Upper lobe of right lung (tissue), 1 donor: ENCODE data around the gene SGMS1. TPM values are rescaled to one million over a fixed set of nuclear protein-coding genes. Genes with fewer than 3 reads are reported as not detected.

Source experiments
- ATAC-seq: fragments of 200-7000 bp; cut with Tn5 transposase; one replicate; pipeline ENCODE4 v1.9.1; 2020; ENCODE audit warnings: mild to moderate bottlenecking, moderate library complexity
- DNase-seq: peaks from one replicate; pipeline ENCODE4 v3.0.0-alpha.2; 2020
- H3K27ac ChIP-seq: fragments of 200-600 bp; one replicate; pipeline ENCODE4 v1.8.0; 2022
- H3K27me3 ChIP-seq: fragments of 200-600 bp; one replicate; pipeline ENCODE4 v1.8.0; 2022; ENCODE audit warnings: mild to moderate bottlenecking
- H3K36me3 ChIP-seq: fragments of 200-600 bp; one replicate; pipeline ENCODE4 v1.8.0; 2022
- H3K4me1 ChIP-seq: fragments of 200-600 bp; one replicate; pipeline ENCODE4 v1.8.0; 2022
- H3K4me3 ChIP-seq: fragments of 200-600 bp; one replicate; pipeline ENCODE4 v1.8.0; 2022; ENCODE audit warnings: mild to moderate bottlenecking
- H3K9me3 ChIP-seq: fragments of 200-600 bp; one replicate; pipeline ENCODE4 v1.8.0; 2022
- intact Hi-C: fragments of 100-400 bp; cut with DNase I; formaldehyde crosslinking; loops from one replicate; pipeline ENCODE4 v1.11.0; 2022
- total RNA-seq: library from RNA; stranded (reverse); fragmentation: NEBNext Ultra II Directional; extraction: Animal tissue kit (Norgen Biotek cat#: 25700); gene quantifications from one replicate; pipeline ENCODE4 v1.2.1, GENCODE V29; 2021
- TF ChIP-seq, protein P1 (sequence below): fragments of 200-600 bp; IDR thresholded peaks from one replicate; pipeline ENCODE4 v1.8.0; 2022; ENCODE audit warnings: antibody characterized with exemption
- donor health status: DM: no; HTN: yes; CAD: no; lungs with severe emphysema.

Gene SGMS1
- total RNA-seq, 1 donor from 2014 or later = 73.1 TPM

DNA sequence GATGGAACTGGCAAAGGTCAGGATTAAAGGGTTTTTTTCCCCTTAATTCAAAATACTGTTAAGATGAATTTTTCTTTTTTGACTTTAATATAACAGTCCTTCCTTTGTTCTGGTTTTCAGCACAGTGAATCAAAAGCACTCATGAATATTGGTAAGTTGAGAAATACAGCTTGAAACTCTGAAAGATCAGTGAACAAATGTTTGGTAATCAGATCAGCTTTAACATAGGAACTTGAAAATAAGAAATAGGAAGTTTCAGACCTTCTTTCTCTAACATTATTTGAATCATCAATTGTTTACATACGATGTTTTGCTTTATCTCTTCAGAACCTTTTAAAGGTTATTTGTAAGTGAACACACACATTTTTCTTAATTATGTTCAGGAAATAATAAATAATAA lies 90.5 kb downstream of the SGMS1 start:
- DNase-seq = no peak
- no peak overlapping the region for H3K4me3 ChIP-seq
- TF ChIP-seq, protein P1, sequence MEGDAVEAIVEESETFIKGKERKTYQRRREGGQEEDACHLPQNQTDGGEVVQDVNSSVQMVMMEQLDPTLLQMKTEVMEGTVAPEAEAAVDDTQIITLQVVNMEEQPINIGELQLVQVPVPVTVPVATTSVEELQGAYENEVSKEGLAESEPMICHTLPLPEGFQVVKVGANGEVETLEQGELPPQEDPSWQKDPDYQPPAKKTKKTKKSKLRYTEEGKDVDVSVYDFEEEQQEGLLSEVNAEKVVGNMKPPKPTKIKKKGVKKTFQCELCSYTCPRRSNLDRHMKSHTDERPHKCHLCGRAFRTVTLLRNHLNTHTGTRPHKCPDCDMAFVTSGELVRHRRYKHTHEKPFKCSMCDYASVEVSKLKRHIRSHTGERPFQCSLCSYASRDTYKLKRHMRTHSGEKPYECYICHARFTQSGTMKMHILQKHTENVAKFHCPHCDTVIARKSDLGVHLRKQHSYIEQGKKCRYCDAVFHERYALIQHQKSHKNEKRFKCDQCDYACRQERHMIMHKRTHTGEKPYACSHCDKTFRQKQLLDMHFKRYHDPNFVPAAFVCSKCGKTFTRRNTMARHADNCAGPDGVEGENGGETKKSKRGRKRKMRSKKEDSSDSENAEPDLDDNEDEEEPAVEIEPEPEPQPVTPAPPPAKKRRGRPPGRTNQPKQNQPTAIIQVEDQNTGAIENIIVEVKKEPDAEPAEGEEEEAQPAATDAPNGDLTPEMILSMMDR = no peak

DNA sequence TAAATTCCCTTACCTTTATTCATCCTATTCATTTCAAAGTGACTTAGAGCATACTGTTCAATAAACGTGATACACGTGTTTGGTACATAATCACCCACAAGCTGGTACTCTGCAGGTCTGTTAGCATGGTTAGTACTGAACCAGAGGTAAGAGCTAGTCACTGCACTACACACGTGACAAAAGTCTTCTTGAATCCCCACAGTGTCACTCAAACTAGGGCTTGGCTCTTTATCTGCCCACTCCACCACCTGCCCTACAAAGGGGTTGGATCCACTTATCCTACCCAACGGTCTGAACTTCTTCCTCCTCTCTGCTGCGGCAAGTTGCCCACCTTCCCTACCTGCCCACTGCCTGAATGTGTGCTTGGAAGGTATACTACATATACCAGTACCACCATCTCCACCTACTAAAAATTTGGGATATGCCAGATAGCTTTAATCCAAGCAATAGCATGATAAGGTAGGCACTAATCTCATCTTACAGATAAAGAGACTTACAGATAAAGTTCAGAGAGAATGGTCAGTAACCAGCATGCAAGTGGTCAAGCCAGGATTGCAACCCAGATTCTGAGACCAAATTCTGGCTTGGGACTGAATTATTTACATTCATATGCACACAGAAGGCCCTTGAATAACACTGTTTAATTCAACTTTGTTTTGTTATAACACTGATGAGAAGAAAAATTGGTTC lies 92.2 kb downstream of the SGMS1 start:
- Histone ChIP-seq H3K4me1 (no peaks in the 10 kb centered on the region), H3K4me3 (no peak overlapping the region), H3K9me3 (no peaks in the 10 kb centered on the region), H3K27ac (no peak overlapping the region), H3K36me3 (no peaks in the 10 kb centered on the region), H3K27me3 (no peaks in the 10 kb centered on the region)
- TF ChIP-seq, protein P1 = no peak
- DNase-seq (no peak), ATAC-seq (no peak)
- intact Hi-C loops = no loop called here

More for the DNA sequence above, 90.5 kb downstream of the SGMS1 start:
- Histone ChIP-seq H3K9me3 (no peaks in the 10 kb centered on the region), H3K27me3 (no peaks in the 10 kb centered on the region), H3K36me3 (no peaks in the 10 kb centered on the region), H3K27ac (no peak overlapping the region), H3K4me1 (no peaks in the 10 kb centered on the region)
- intact Hi-C loops = no loop called here
- ATAC-seq = no peak

DNA sequence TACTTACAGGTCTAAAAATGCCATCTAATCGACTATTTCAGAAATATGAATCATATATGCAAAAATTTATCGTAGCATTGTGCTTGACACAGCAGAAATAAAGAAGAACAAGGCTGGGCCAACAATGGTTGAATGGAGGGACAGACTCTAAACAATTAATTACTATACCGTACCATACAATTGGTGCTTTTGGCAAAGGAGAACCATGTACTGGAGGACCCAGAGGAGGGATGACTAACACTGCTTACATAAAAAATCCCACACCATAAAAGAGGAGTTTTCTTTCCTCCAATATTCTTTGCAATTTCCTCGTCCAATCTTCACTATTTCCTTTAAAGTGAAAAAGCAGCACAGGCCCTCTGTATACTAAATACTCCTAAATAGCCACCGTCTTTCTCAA lies 94.1 kb downstream of the SGMS1 start:
- H3K4me3 ChIP-seq = no peak overlapping the region
- no peak for DNase-seq
- H3K9me3 ChIP-seq = no peaks in the 10 kb centered on the region
- no peak overlapping the region for H3K27ac ChIP-seq
- intact Hi-C loops = no loop called here
- no peaks in the 10 kb centered on the region for H3K27me3 ChIP-seq
- TF ChIP-seq, protein P1 = no peak
- no peaks in the 10 kb centered on the region for H3K36me3 ChIP-seq
- no peaks in the 10 kb centered on the region for H3K4me1 ChIP-seq
- no peak for ATAC-seq

DNA sequence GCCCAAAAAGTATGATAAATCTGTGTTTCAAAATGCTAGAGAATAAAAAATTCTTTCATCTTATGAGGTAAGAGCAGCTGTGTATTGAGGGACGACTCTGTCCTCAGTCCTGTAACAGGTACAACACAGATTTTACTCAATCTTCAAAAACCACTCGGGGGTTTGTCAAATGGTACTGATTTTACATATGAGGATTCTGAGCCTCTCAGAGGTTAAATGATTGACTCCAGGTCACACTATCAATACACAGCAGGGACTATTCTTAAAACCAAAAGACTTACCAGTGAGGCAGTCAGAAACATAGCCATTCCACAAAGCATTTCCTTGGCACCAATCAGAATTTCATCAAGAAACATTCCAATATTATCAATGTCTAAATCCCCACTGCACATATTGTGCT lies 95.5 kb downstream of the SGMS1 start:
- Histone ChIP-seq H3K9me3 (no peaks in the 10 kb centered on the region), H3K4me3 (no peak overlapping the region), H3K4me1 (no peaks in the 10 kb centered on the region), H3K27ac (no peak overlapping the region), H3K27me3 (no peaks in the 10 kb centered on the region), H3K36me3 (no peaks in the 10 kb centered on the region)
- TF ChIP-seq, protein P1 = no peak
- ATAC-seq (no peak), DNase-seq (no peak)
- intact Hi-C loops = no loop called here

DNA sequence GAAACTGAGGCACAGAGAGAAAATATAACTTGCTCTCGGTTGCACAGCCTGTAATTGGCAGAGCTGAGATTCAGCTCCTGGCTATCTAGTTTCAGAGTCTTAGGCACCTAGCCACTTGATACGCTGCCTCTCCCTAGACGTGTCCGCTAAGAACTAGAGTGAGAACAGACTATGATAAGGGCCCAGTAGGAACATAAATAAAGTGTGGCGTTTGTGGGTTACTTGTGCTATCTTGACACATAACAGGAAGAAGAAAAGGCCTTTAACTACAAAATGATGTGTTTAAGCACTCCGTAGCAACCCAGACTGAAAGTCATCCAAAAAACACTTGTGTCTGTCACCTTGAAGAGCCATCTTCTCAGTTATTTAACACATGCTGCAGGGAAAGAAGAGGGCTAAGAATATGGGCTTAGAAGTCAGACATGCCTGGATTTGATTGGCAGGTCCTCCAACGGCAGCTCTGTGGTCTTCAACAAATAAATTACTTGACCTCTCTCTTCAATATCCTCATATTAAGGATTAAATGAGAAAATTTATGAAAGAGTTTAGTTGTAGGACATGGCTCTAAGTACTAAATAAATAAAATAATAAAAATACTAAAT lies 96.2 kb downstream of the SGMS1 start:
- Histone ChIP-seq H3K27ac (no peak overlapping the region), H3K27me3 (no peaks in the 10 kb centered on the region), H3K9me3 (no peaks in the 10 kb centered on the region), H3K4me1 (no peaks in the 10 kb centered on the region), H3K4me3 (no peak overlapping the region), H3K36me3 (no peaks in the 10 kb centered on the region)
- intact Hi-C loops = no loop called here
- DNase-seq (no peak), ATAC-seq (peak; percentile 23)
- TF ChIP-seq, protein P1 = no peak
